HepG2 (cell line): ENCODE data around the gene SMIM41. TPM values are rescaled to one million over a fixed set of nuclear protein-coding genes. Genes with fewer than 3 reads are reported as not detected.

ENCODE experiments used
- ATAC-seq: fragments of 200-7000 bp; cut with Tn5 transposase; 3 replicates; pipeline ENCODE4 v1.9.1; 2020; ENCODE audit warnings: mild to moderate bottlenecking, moderate library complexity
- BruUV-seq: library from RNA; stranded (reverse); fragments of 400-500 nt; replicated peaks from 2 replicates; lab custom pipeline; 2021; lab: Mats Ljungman, UMichigan
- CTCF ChIA-PET: fragments of 300-600 bp; formaldehyde crosslinking; extraction: SDS; loops from one replicate; lab custom pipeline; 2021; ENCODE audit warnings: low total read pairs, inconsistent platforms, low intra/inter-chr PET ratio; lab: Yijun Ruan, JAX
- POLR2A ChIA-PET: fragments of 350-600 bp; sonication (Branson Sonifier 250); formaldehyde crosslinking; loops from one replicate; lab custom pipeline; 2020; ENCODE audit warnings: antibody characterized with exemption, inconsistent platforms; lab: Yijun Ruan, JAX
- DNase-seq: peaks from one replicate; pipeline ENCODE4 v3.0.0-alpha.2; 2015; ENCODE audit warnings: low spot score
- FAIRE-seq: peaks from 3 replicates; lab custom pipeline; 2011; peaks lifted over from hg19 to GRCh38; lab: Jason Lieb, UNC
- H2AFZ ChIP-seq: one replicate; pipeline ENCODE4 v1.6.1; 2011; ENCODE audit warnings: low read length, inconsistent platforms
- H3K27ac ChIP-seq: fragments of 300-600 bp; 3 replicates; pipeline ENCODE4 v1.8.0; 2011; ENCODE audit warnings: mixed run types, mild to moderate bottlenecking, mixed read lengths, low read length, inconsistent platforms; ENCODE audit not compliant: insufficient read depth; ENCODE audit errors: extremely low read length
- H3K27me3 ChIP-seq, 2 experiments: fragments of 200-600 bp in 1 of 2; 2 replicates in 1 of 2; 3 replicates in 1 of 2; pipeline versions ENCODE4 v1.6.0 to v1.8.0; 2011; ENCODE audit warnings: low read length in 2 of 2, mild to moderate bottlenecking in 2 of 2, moderate library complexity in 2 of 2, inconsistent platforms in 1 of 2; ENCODE audit not compliant: insufficient read depth in 2 of 2, control insufficient read depth in 1 of 2
- H3K36me3 ChIP-seq, 2 experiments: fragments of 200-600 bp in 1 of 2; replicated peaks in 1 of 2; 2 replicates in 1 of 2; 3 replicates in 1 of 2; pipeline versions ENCODE4 v1.5.1 to v1.8.0; 2011; ENCODE audit warnings: low read length in 2 of 2, inconsistent platforms in 1 of 2; ENCODE audit not compliant: insufficient read depth in 2 of 2, control insufficient read depth in 1 of 2
- H3K4me1 ChIP-seq: 2 replicates; pipeline ENCODE4 v1.5.1; 2012; ENCODE audit warnings: low read length, inconsistent platforms; ENCODE audit not compliant: insufficient read depth
- H3K4me2 ChIP-seq: 2 replicates; pipeline ENCODE4 v1.6.0; 2011; ENCODE audit warnings: low read depth, low read length, inconsistent platforms
- H3K4me3 ChIP-seq, 3 experiments: fragments of 200-600 bp in 1 of 3; sonication (generic), shearing (Covaris generic) in 1 of 3; replicated peaks in 1 of 3; 2 replicates each; pipeline ENCODE4 v1.5.1; 2011 to 2016; ENCODE audit warnings: low read length in 3 of 3, inconsistent platforms in 2 of 3, low read depth in 2 of 3, mild to moderate bottlenecking in 2 of 3, control low read depth in 1 of 3, mixed read lengths in 1 of 3; ENCODE audit not compliant: insufficient read depth in 1 of 3
- H3K79me2 ChIP-seq: one replicate; pipeline ENCODE4 v1.6.1; 2011; ENCODE audit warnings: low read length, inconsistent platforms; ENCODE audit not compliant: insufficient read depth
- H3K9ac ChIP-seq: 2 replicates; pipeline ENCODE4 v1.6.0; 2011; ENCODE audit warnings: mild to moderate bottlenecking, low read depth, low read length, inconsistent platforms; ENCODE audit not compliant: insufficient read depth
- H3K9me3 ChIP-seq: 2 replicates; pipeline ENCODE4 v1.5.1; 2012; ENCODE audit warnings: mild to moderate bottlenecking, low read length
- H4K20me1 ChIP-seq: 2 replicates; pipeline ENCODE4 v1.6.0; 2011; ENCODE audit warnings: inconsistent platforms, mild to moderate bottlenecking, low read length, moderate library complexity; ENCODE audit not compliant: insufficient read depth
- ARID2 ChIP-seq: sonication (generic); formaldehyde crosslinking; IDR thresholded peaks from 2 replicates; pipeline ENCODE4 v1.8.1; 2022; ENCODE audit warnings: mild to moderate bottlenecking, missing genetic modification reagents, borderline replicate concordance
- ATF7-NPFF ChIP-seq: sonication (generic); formaldehyde crosslinking; IDR thresholded peaks from 2 replicates; pipeline ENCODE4 v1.8.1; 2023; ENCODE audit warnings: mild to moderate bottlenecking, low read depth, missing genetic modification reagents, moderate library complexity
- FUBP1 ChIP-seq: sonication (generic); formaldehyde crosslinking; IDR thresholded peaks from 2 replicates; pipeline ENCODE4 v1.5.1; 2020; ENCODE audit warnings: missing genetic modification reagents, mild to moderate bottlenecking, borderline replicate concordance
- HCFC1 ChIP-seq: fragments of 150-350 bp; IDR thresholded peaks from 2 replicates; pipeline ENCODE4 v1.6.1; 2014; ENCODE audit warnings: low read depth, low read length
- HDAC6 ChIP-seq: fragments of 200-600 bp; sonication (generic); IDR thresholded peaks from 2 replicates; pipeline ENCODE4 v1.7.0; 2017; ENCODE audit warnings: mild to moderate bottlenecking, antibody characterized with exemption, low read length, low read depth
- NPAS2 ChIP-seq: sonication (generic); formaldehyde crosslinking; IDR thresholded peaks from 2 replicates; pipeline ENCODE4 v1.8.0; 2022; ENCODE audit warnings: mild to moderate bottlenecking, missing genetic modification reagents, borderline replicate concordance
- RAD21 ChIP-seq: fragments of 450-650 bp; formaldehyde crosslinking; IDR thresholded peaks from 2 replicates; pipeline ENCODE4 v1.5.0; 2020; ENCODE audit warnings: mild to moderate bottlenecking
- SNAI1 ChIP-seq: sonication (generic); formaldehyde crosslinking; IDR thresholded peaks from 2 replicates; pipeline ENCODE4 v1.5.0; 2020; ENCODE audit warnings: mild to moderate bottlenecking, missing genetic modification reagents, borderline replicate concordance
- TCF12 ChIP-seq, 2 experiments: fragments of 450-650 bp in 1 of 2; sonication (generic) in 1 of 2; formaldehyde crosslinking in 1 of 2; IDR thresholded peaks; 2 replicates each; pipeline versions ENCODE4 v1.6.1 to v1.8.0; 2017 to 2022; ENCODE audit warnings: antibody characterized with exemption in 1 of 2, mild to moderate bottlenecking in 1 of 2, missing genetic modification reagents in 1 of 2, moderate library complexity in 1 of 2
- WIZ ChIP-seq: sonication (generic); formaldehyde crosslinking; IDR thresholded peaks from 2 replicates; pipeline ENCODE4 v1.5.1; 2020; ENCODE audit warnings: mild to moderate bottlenecking, missing genetic modification reagents
- YY1 ChIP-seq: IDR thresholded peaks from 2 replicates; pipeline ENCODE4 v1.6.1; 2011; ENCODE audit warnings: low read length, low read depth, moderate library complexity, mild to moderate bottlenecking; ENCODE audit not compliant: insufficient read depth, insufficient replicate concordance
- ZNF121 ChIP-seq: sonication (generic); formaldehyde crosslinking; IDR thresholded peaks from 2 replicates; pipeline ENCODE4 v1.5.0; 2020; ENCODE audit warnings: mild to moderate bottlenecking, missing genetic modification reagents
- ZNF17 ChIP-seq: sonication (generic); formaldehyde crosslinking; IDR thresholded peaks from 2 replicates; pipeline ENCODE4 v1.5.0; 2020; ENCODE audit warnings: mild to moderate bottlenecking, missing genetic modification reagents
- ZNF3 ChIP-seq: IDR thresholded peaks from 2 replicates; pipeline ENCODE4 v1.7.0; 2017; ENCODE audit warnings: inconsistent platforms
- ZNF619 ChIP-seq: sonication (generic); formaldehyde crosslinking; IDR thresholded peaks from 2 replicates; pipeline ENCODE4 v1.4.0; 2020; ENCODE audit warnings: mild to moderate bottlenecking, missing genetic modification reagents
- ZNF841 ChIP-seq: sonication (generic); formaldehyde crosslinking; IDR thresholded peaks from 2 replicates; pipeline ENCODE4 v1.8.1; 2023; ENCODE audit warnings: missing genetic modification reagents, borderline replicate concordance
- WGBS: methylation state at CpG from one replicate; pipeline ENCODE4 v1.1.6; 2017; ENCODE audit warnings: low lambda C conversion rate; 5-methylcytosine and 5-hydroxymethylcytosine counted together
- in situ Hi-C: cut with HindIII; loops from 2 replicates; pipeline ENCODE4 v1.10.0; 2017; ENCODE audit warnings: low pct_unique_long_range_greater_than_20kb; ENCODE audit not compliant: extremely low pct_ligation_motif_present
- intact Hi-C: fragments of 100-400 bp; cut with micrococcal nuclease; formaldehyde crosslinking; loops from one replicate; pipeline ENCODE4 v1.10.0; 2022; ENCODE audit not compliant: unreplicated experiment
- polyA plus RNA-seq, 8 experiments: library from polyadenylated mRNA; depleted of rRNA in 3 of 8; stranded (reverse) in 7 of 8; unstranded in 1 of 8; fragments of >200 nt; fragmentation: Illumina TruSeq in 4 of 8; extraction: Trizol in 4 of 8; gene quantifications; 2 replicates each; pipeline versions ENCODE4 v1.2.1 to v1.2.3, GENCODE V29; 2011 to 2016; ENCODE audit warnings: low read depth in 4 of 8, missing spikeins in 1 of 8, mixed read lengths in 1 of 8; ENCODE audit not compliant: insufficient read depth in 1 of 8
- total RNA-seq, 5 experiments: library from RNA; depleted of rRNA; stranded (reverse); fragments of >200 nt; fragmentation: Illumina TruSeq; extraction: Trizol; gene quantifications; 2 replicates each; pipeline ENCODE4 v1.2.3, GENCODE V29; 2016; ENCODE audit warnings: low read depth in 1 of 5

The SMIM41 gene
- total and polyA plus RNA-seq, 2 of the 13 experiments (the other 11 are each of a cell fraction or from before 2014, with no cell fraction given) = not detected

- POLR2A ChIA-PET = no interaction called here
- H3K4me3 ChIP-seq = no peak overlapping the region
- no peaks in the 10 kb centered on the region for H3K9me3 ChIP-seq
- no peaks in the 10 kb centered on the region for H4K20me1 ChIP-seq
- DNase-seq = no peak
- H3K4me1 ChIP-seq = no peaks in the 10 kb centered on the region
- H3K79me2 ChIP-seq = no peaks in the 10 kb centered on the region
- no peak overlapping the region for H3K4me2 ChIP-seq
- no peak for FAIRE-seq
- H3K27me3 ChIP-seq = no peaks in the 10 kb centered on the region
- in situ Hi-C loops (no loop called here), intact Hi-C loops (loop anchor here (1.0 to 2.0 kb wide), 3 partner anchors 171 to 723 kb away; no protein-coding TSS in a partner anchor)
- H3K9ac ChIP-seq = no peak overlapping the region
- H3K36me3 ChIP-seq = no peaks in the 10 kb centered on the region
- no peak overlapping the region for H3K27ac ChIP-seq
- H2AFZ ChIP-seq = no peak overlapping the region
- ATAC-seq = no peak
- no TSS peak for BruUV-seq
- WGBS = 38% methylated on average over 4 of the region's 4 CpGs
- TF ChIP-seq ZNF619 (CRISPR knock-in tag) (no peak), HDAC6 (no peak), ZNF3 (CRISPR knock-in tag) (no peak), ZNF17 (CRISPR knock-in tag) (no peak), NPAS2 (no peak), TCF12 (IDR thresholded peaks at IDR 0.05) (no peak), TCF12 (CRISPR knock-in tag; IDR thresholded peaks at IDR 0.05) (no peak), ARID2 (no peak)
- CTCF ChIA-PET = interaction anchor here (2.6 to 2.7 kb wide), 3 partner anchors 57 to 723 kb away, joined by 16 to 45 read pairs (median 21); no protein-coding TSS in a partner anchor
These were observed 76.8 kb downstream of the SMIM41 start for GRCh38 chr12:52156311-52156710.

- no peak overlapping the region for H2AFZ ChIP-seq
- TF ChIP-seq HCFC1 (no peak), ZNF121 (CRISPR knock-in tag) (no peak), RAD21 (CRISPR knock-in tag) (peak; percentile 88), WIZ (CRISPR knock-in tag) (no peak), ZNF841 (CRISPR knock-in tag) (no peak), ATF7-NPFF (CRISPR knock-in tag) (no peak), YY1 (peak; percentile 32), SNAI1 (CRISPR knock-in tag) (no peak), FUBP1 (CRISPR knock-in tag) (no peak)
These were observed 77.5 kb downstream of the SMIM41 start for GRCh38 chr12:52156757-52157565.

More at GRCh38 chr12:52156757-52157565, 77.5 kb downstream of the SMIM41 start:
- WGBS = 28% methylated on average over 14 of the region's 15 CpGs
- intact Hi-C loops (loop anchor here (1.0 to 2.0 kb wide), 3 partner anchors 170 to 722 kb away; no protein-coding TSS in a partner anchor), in situ Hi-C loops (no loop called here)
- H3K79me2 ChIP-seq = no peaks in the 10 kb centered on the region
- CTCF ChIA-PET = interaction anchor here (2.6 to 2.7 kb wide), 3 partner anchors 56 to 722 kb away, joined by 16 to 45 read pairs (median 21); no protein-coding TSS in a partner anchor
- H3K4me3 ChIP-seq = no peak overlapping the region
- no TSS peak for BruUV-seq
- no peaks in the 10 kb centered on the region for H3K36me3 ChIP-seq
- H3K9ac ChIP-seq = no peak overlapping the region
- ATAC-seq (peak; percentile 89), DNase-seq (peak; percentile 41), FAIRE-seq (peak; percentile 4)
- no peaks in the 10 kb centered on the region for H3K9me3 ChIP-seq
- H3K4me1 ChIP-seq = no peaks in the 10 kb centered on the region
- H3K27ac ChIP-seq = no peak overlapping the region
- no peak overlapping the region for H3K4me2 ChIP-seq
- no peaks in the 10 kb centered on the region for H4K20me1 ChIP-seq
- H3K27me3 ChIP-seq = no peaks in the 10 kb centered on the region
- POLR2A ChIA-PET = no interaction called here
